NCI-H2196 treated with DMSO at 0.1 percent for 48 hours (cell line): ENCODE results near the gene ME2.
"Not testable (repeated sequence)": the region's sequence is repeated elsewhere in the genome, so short reads cannot be mapped to it uniquely, and the experiment has no call there.

Experiments
- DNase-seq: peaks from one replicate; lab custom pipeline; 2025; ENCODE audit not compliant: unreplicated experiment; lab: John Stamatoyannopoulos, UW

ME2 gene

GRCh38 chr18:50911006-50911405 lies 32.1 kb downstream of the ME2 start:
- DNase-seq: no peak

GRCh38 chr18:50917021-50917420 lies 38.1 kb downstream of the ME2 start:
- DNase-seq: no peak

GRCh38 chr18:50918153-50918552 lies 39.2 kb downstream of the ME2 start:
- DNase-seq: no peak

- DNase-seq: no peak
Observed at GRCh38 chr18:50924372-50924771, 45.5 kb downstream of the ME2 start.

GRCh38 chr18:50926521-50926920 lies 47.6 kb downstream of the ME2 start:
- no peak for DNase-seq

- DNase-seq: no peak
Observed at GRCh38 chr18:50928551-50928950, 49.6 kb downstream of the ME2 start.

- DNase-seq: no peak
Observed at GRCh38 chr18:50933684-50934083, 54.8 kb downstream of the ME2 start.

GRCh38 chr18:50934545-50935211 lies 55.8 kb downstream of the ME2 start:
- DNase-seq: no peak

GRCh38 chr18:50935493-50936191 lies 56.7 kb downstream of the ME2 start:
- DNase-seq: no peak

GRCh38 chr18:50937183-50937582 lies 58.3 kb downstream of the ME2 start:
- no peak for DNase-seq

GRCh38 chr18:50938912-50939311 lies 60.0 kb downstream of the ME2 start:
- no peak for DNase-seq

- DNase-seq: no peak
Observed at GRCh38 chr18:50944245-50944932, 65.5 kb downstream of the ME2 start.

GRCh38 chr18:50945918-50946317 lies 67.0 kb downstream of the ME2 start:
- not testable (repeated sequence) for DNase-seq

GRCh38 chr18:50947899-50948298 lies 69.0 kb downstream of the ME2 start:
- DNase-seq: no peak

- DNase-seq: no peak
Observed at GRCh38 chr18:50949185-50949584, 70.3 kb downstream of the ME2 start.

- DNase-seq: no peak
Observed at GRCh38 chr18:50950626-50951025, 71.7 kb downstream of the ME2 start.

GRCh38 chr18:50953822-50954221 lies 74.9 kb downstream of the ME2 start:
- no peak for DNase-seq

GRCh38 chr18:50955253-50955652 lies 76.3 kb downstream of the ME2 start:
- no peak for DNase-seq

- no peak for DNase-seq
Observed at GRCh38 chr18:50956116-50956515, 77.2 kb downstream of the ME2 start.

- no peak for DNase-seq
Observed at GRCh38 chr18:50961974-50962373, 83.1 kb downstream of the ME2 start.

- peak; percentile 60 for DNase-seq
Observed at GRCh38 chr18:50967714-50968661, 89.1 kb downstream of the ME2 start, which contains the start of gene ELAC1. Gene ELAC1, plus strand, starts transcription at chr18:50968040. Its CDS starts 6,365 bp downstream, at chr18:50974405.
